Measurements from ENCODE around the gene MARK3.

The MARK3 gene

GRCh38 chr14:103428723-103429556 is 43.7 kb downstream of the MARK3 start:
- Mint-ChIP-seq H3K4me3 (no peak overlapping the region), H3K27me3 (ENCODE audit: low read depth, poor library complexity) (no peaks in the 10 kb centered on the region), H3K36me3 (ENCODE audit: low read depth) (peaks cover 38% of the 10 kb centered on the region), H3K4me1 (peaks cover 15% of the 10 kb centered on the region), H3K27ac (no peak overlapping the region), H3K9me3 (no peaks in the 10 kb centered on the region)
- TF ChIP-seq CTCF (IDR thresholded peaks at IDR 0.05) = no peak
- no peak for DNase-seq

- peaks cover 26% of the 10 kb centered on the region for H3K4me1 Mint-ChIP-seq
- no peak overlapping the region for H3K27ac Mint-ChIP-seq
- H3K4me3 Mint-ChIP-seq = no peak overlapping the region
- no peak for DNase-seq
- TF ChIP-seq CTCF (IDR thresholded peaks at IDR 0.05) = no peak
- no peaks in the 10 kb centered on the region for H3K27me3 Mint-ChIP-seq (ENCODE audit: low read depth, poor library complexity)
- H3K9me3 Mint-ChIP-seq = no peaks in the 10 kb centered on the region
- peaks cover 40% of the 10 kb centered on the region for H3K36me3 Mint-ChIP-seq (ENCODE audit: low read depth)
These were observed 45.1 kb downstream of the MARK3 start for GRCh38 chr14:103430358-103430757.

- Mint-ChIP-seq H3K27ac (no peak overlapping the region), H3K4me3 (no peak overlapping the region), H3K36me3 (ENCODE audit: low read depth) (peaks cover 47% of the 10 kb centered on the region), H3K27me3 (ENCODE audit: low read depth, poor library complexity) (no peaks in the 10 kb centered on the region), H3K9me3 (no peaks in the 10 kb centered on the region), H3K4me1 (peaks cover 17% of the 10 kb centered on the region)
- DNase-seq = no peak
- TF ChIP-seq CTCF (IDR thresholded peaks at IDR 0.05) = no peak
These were observed 47.4 kb downstream of the MARK3 start for GRCh38 chr14:103432627-103433026.

- H3K4me3 Mint-ChIP-seq = no peak overlapping the region
- peaks cover 15% of the 10 kb centered on the region for H3K4me1 Mint-ChIP-seq
- peak overlapping the region; percentile 78 for H3K27ac Mint-ChIP-seq
- H3K27me3 Mint-ChIP-seq (ENCODE audit: low read depth, poor library complexity) = no peaks in the 10 kb centered on the region
- no peak for DNase-seq
- TF ChIP-seq CTCF (IDR thresholded peaks at IDR 0.05) = no peak
- H3K36me3 Mint-ChIP-seq (ENCODE audit: low read depth) = peaks cover 60% of the 10 kb centered on the region
- no peaks in the 10 kb centered on the region for H3K9me3 Mint-ChIP-seq
These were observed 48.8 kb downstream of the MARK3 start for GRCh38 chr14:103433916-103434563.

GRCh38 chr14:103434868-103435442 is 49.7 kb downstream of the MARK3 start:
- Mint-ChIP-seq H3K4me3 (no peak overlapping the region), H3K36me3 (ENCODE audit: low read depth) (peaks cover 69% of the 10 kb centered on the region), H3K27ac (peak overlapping the region; percentile 49), H3K27me3 (ENCODE audit: low read depth, poor library complexity) (no peaks in the 10 kb centered on the region), H3K4me1 (peaks cover 15% of the 10 kb centered on the region), H3K9me3 (no peaks in the 10 kb centered on the region)
- DNase-seq = no peak
- TF ChIP-seq CTCF (IDR thresholded peaks at IDR 0.05) = no peak

All from nephron progenitor cell (in vitro differentiated cells).